Thymus (tissue), 14 donors: ENCODE results near the gene RAB3GAP1. TPM values are rescaled to one million over a fixed set of nuclear protein-coding genes. Genes with fewer than 3 reads are reported as not detected.

ENCODE experiments used
- DNase-seq, 9 donors: peaks; one replicate each; pipeline ENCODE4 v3.0.0-alpha.2; 2013; ENCODE audit warnings: low spot score in 9 of 9, low read depth in 6 of 9, missing footprints in 1 of 9
- H3K27ac ChIP-seq, 2 donors: one replicate each; pipeline ENCODE4 v1.5.1; 2013; ENCODE audit warnings: control low read depth in 1 of 2, low read depth in 1 of 2, low read length in 1 of 2, mild to moderate bottlenecking in 1 of 2, moderate library complexity in 1 of 2
- H3K27me3 ChIP-seq, 2 donors: one replicate each; pipeline ENCODE4 v1.5.1; 2013; ENCODE audit warnings: low read length in 1 of 2; ENCODE audit not compliant: control insufficient read depth in 2 of 2, insufficient read depth in 1 of 2
- H3K36me3 ChIP-seq, 2 donors: one replicate each; pipeline ENCODE4 v1.5.1; 2013; ENCODE audit warnings: low read length in 1 of 2, mild to moderate bottlenecking in 1 of 2, moderate library complexity in 1 of 2; ENCODE audit not compliant: control insufficient read depth in 2 of 2, insufficient read depth in 2 of 2
- H3K4me1 ChIP-seq, 2 donors: one replicate each; pipeline ENCODE4 v1.5.1; 2013; ENCODE audit warnings: low read length in 2 of 2; ENCODE audit not compliant: control insufficient read depth in 2 of 2, insufficient read depth in 2 of 2
- H3K4me3 ChIP-seq, 2 donors: one replicate each; pipeline ENCODE4 v1.5.1; 2013; ENCODE audit warnings: low read length in 2 of 2, control low read depth in 1 of 2, mild to moderate bottlenecking in 1 of 2
- H3K9me3 ChIP-seq, 2 donors: one replicate each; pipeline ENCODE4 v1.5.1; 2013; ENCODE audit warnings: low read length in 1 of 2, mild to moderate bottlenecking in 1 of 2; ENCODE audit not compliant: control insufficient read depth in 2 of 2, insufficient read depth in 1 of 2
- WGBS: extraction: QIAGEN DNeasy Blood & Tissue Kit; methylation state at CpG from one replicate; pipeline ENCODE4 v1.1.7; 2013; 5-methylcytosine and 5-hydroxymethylcytosine counted together
- long read RNA-seq, 10 donors: transcript quantifications; one replicate each; lab custom pipeline, GENCODE V29; 2026
- polyA plus RNA-seq: library from polyadenylated mRNA; stranded (reverse); fragments of 200-250 nt; gene quantifications from one replicate; pipeline ENCODE4 v1.2.3, GENCODE V29; 2013
- total RNA-seq: library from RNA; stranded (reverse); fragments of 120-200 nt; gene quantifications from one replicate; pipeline ENCODE4 v1.2.4, GENCODE V29; 2013
- donor health status: healthy.

RAB3GAP1 gene
- total RNA-seq (29.8 TPM), polyA plus RNA-seq (25.5 TPM)
- long read RNA-seq, donor 1, full-length matches to known transcripts: 1 of 1 reads
- long read RNA-seq, donor 1, partial matches to known transcripts: 0 of 1 reads
- long read RNA-seq, donor 1, other reads (novel, unspliced or antisense): 0 of 1 reads
- long read RNA-seq, donor 2, full-length matches to known transcripts: 14 of 49 reads
- long read RNA-seq, donor 2, partial matches to known transcripts: 35 of 49 reads
- long read RNA-seq, donor 2, other reads (novel, unspliced or antisense): 0 of 49 reads
- long read RNA-seq, donor 3, full-length matches to known transcripts: 11 of 11 reads
- long read RNA-seq, donor 3, partial matches to known transcripts: 0 of 11 reads
- long read RNA-seq, donor 3, other reads (novel, unspliced or antisense): 0 of 11 reads
- long read RNA-seq, donor 4, full-length matches to known transcripts: 5 of 5 reads
- long read RNA-seq, donor 4, partial matches to known transcripts: 0 of 5 reads
- long read RNA-seq, donor 4, other reads (novel, unspliced or antisense): 0 of 5 reads
- long read RNA-seq, donor 5, full-length matches to known transcripts: 14 of 14 reads
- long read RNA-seq, donor 5, partial matches to known transcripts: 0 of 14 reads
- long read RNA-seq, donor 5, other reads (novel, unspliced or antisense): 0 of 14 reads
- long read RNA-seq, donor 6, full-length matches to known transcripts: 10 of 15 reads
- long read RNA-seq, donor 6, partial matches to known transcripts: 5 of 15 reads
- long read RNA-seq, donor 6, other reads (novel, unspliced or antisense): 0 of 15 reads
- long read RNA-seq, donor 7, full-length matches to known transcripts: 5 of 5 reads
- long read RNA-seq, donor 7, partial matches to known transcripts: 0 of 5 reads
- long read RNA-seq, donor 7, other reads (novel, unspliced or antisense): 0 of 5 reads
- long read RNA-seq, donor 8, full-length matches to known transcripts: 1 of 9 reads
- long read RNA-seq, donor 8, partial matches to known transcripts: 8 of 9 reads
- long read RNA-seq, donor 8, other reads (novel, unspliced or antisense): 0 of 9 reads
- long read RNA-seq, donor 9, full-length matches to known transcripts: 10 of 10 reads
- long read RNA-seq, donor 9, partial matches to known transcripts: 0 of 10 reads
- long read RNA-seq, donor 9, other reads (novel, unspliced or antisense): 0 of 10 reads
- long read RNA-seq, donor 10, full-length matches to known transcripts: 11 of 11 reads
- long read RNA-seq, donor 10, partial matches to known transcripts: 0 of 11 reads
- long read RNA-seq, donor 10, other reads (novel, unspliced or antisense): 0 of 11 reads

- peak within 1 kb of the TSS; percentile 97 to 99 for H3K27ac ChIP-seq
Measured at GRCh38 chr2:135052042-135052876, at the start of gene RAB3GAP1. RAB3GAP1 (plus strand) TSS chr2:135052292; CDS start chr2:135052308, 16 bp downstream.

GRCh38 chr2:135002836-135003235 lies 49.3 kb upstream of the RAB3GAP1 start:
- Histone ChIP-seq H3K4me1 (no peaks in the 10 kb centered on the region), H3K4me3 (no peak overlapping the region), H3K27ac (no peak overlapping the region), H3K36me3 (no peaks in the 10 kb centered on the region), H3K9me3 (no peaks in the 10 kb centered on the region), H3K27me3 (peaks cover 0 to 5% of the 10 kb centered on the region in 2 donors)
- DNase-seq: no peak
- WGBS: 95% methylated on average over 4 of the region's 4 CpGs

More at GRCh38 chr2:135052042-135052876, at the start of gene RAB3GAP1:
- DNase-seq: peak; percentile 66 to 94 (median 82)
- no peaks in the 10 kb centered on the region for H3K9me3 ChIP-seq
- peak within 1 kb of the TSS; percentile 66 to 77 for H3K4me3 ChIP-seq
- no peaks in the 10 kb centered on the region for H3K27me3 ChIP-seq
- peaks cover 9 to 14% of the 10 kb centered on the region in 2 donors for H3K4me1 ChIP-seq
- no peaks in the 10 kb centered on the region for H3K36me3 ChIP-seq
- WGBS: under 1% methylated on average over 45 of the region's 45 CpGs

DNA sequence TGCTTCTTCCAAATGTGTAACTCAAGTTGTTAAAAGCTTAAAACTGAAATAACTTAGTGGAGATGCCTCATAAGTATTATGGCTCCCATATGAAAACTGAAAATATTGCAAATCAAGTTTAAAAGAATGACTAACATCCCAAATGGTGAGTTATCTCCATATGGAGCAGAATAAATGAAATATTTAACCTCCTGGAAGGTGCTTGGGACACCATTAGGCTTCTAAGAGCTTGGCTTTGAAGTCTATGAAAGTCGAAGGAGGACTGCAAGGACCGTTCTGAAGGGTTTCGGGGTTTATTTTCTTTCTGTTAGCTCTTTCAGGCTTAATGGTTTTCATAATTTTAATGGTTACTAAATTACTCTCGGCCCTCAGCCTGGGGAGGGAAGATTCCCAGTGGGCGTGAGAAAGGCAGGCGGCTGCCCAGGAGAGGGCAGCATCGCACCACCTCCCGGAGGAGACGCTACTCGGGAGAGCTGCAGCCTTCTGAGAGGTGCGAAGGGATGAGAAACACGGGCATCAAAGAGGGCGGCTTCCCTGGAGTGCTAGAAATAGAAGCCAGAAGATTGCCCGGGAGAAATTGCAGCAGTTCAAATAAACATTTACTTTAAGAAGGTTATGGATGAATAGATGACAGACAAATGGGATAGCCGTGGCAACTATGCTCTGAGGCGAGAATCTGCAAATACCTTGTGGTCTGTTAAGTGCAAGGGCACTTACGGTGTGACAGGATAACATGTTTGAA lies 47.9 kb upstream of the RAB3GAP1 start:
- H3K27me3 ChIP-seq: peaks cover 0 to 5% of the 10 kb centered on the region in 2 donors
- peak; percentile 32 to 77 (median 57) for DNase-seq
- no peaks in the 10 kb centered on the region for H3K36me3 ChIP-seq
- H3K9me3 ChIP-seq: no peaks in the 10 kb centered on the region
- H3K27ac ChIP-seq: no peak overlapping the region
- WGBS: 16% methylated on average over 17 of the region's 17 CpGs
- no peak overlapping the region for H3K4me3 ChIP-seq
- H3K4me1 ChIP-seq: no peaks in the 10 kb centered on the region

GRCh38 chr2:135005753-135006152 lies 46.3 kb upstream of the RAB3GAP1 start:
- 77% methylated on average over 3 of the region's 3 CpGs for WGBS
- Histone ChIP-seq H3K4me1 (no peaks in the 10 kb centered on the region), H3K27ac (no peak overlapping the region), H3K36me3 (no peaks in the 10 kb centered on the region), H3K9me3 (no peaks in the 10 kb centered on the region), H3K27me3 (peaks cover 0 to 5% of the 10 kb centered on the region in 2 donors), H3K4me3 (no peak overlapping the region)
- DNase-seq: no peak

GRCh38 chr2:135009339-135009738 lies 42.8 kb upstream of the RAB3GAP1 start:
- 100% methylated on average over 1 of the region's 1 CpG for WGBS
- Histone ChIP-seq H3K36me3 (no peaks in the 10 kb centered on the region), H3K4me3 (no peak overlapping the region)

GRCh38 chr2:135010200-135010942 lies 41.7 kb upstream of the RAB3GAP1 start:
- H3K9me3 ChIP-seq: no peaks in the 10 kb centered on the region
- DNase-seq: no peak
- no peak overlapping the region for H3K4me3 ChIP-seq
- no peaks in the 10 kb centered on the region for H3K4me1 ChIP-seq
- peaks cover 0 to under 1% of the 10 kb centered on the region in 2 donors for H3K27me3 ChIP-seq
- no peak overlapping the region for H3K27ac ChIP-seq
- no peaks in the 10 kb centered on the region for H3K36me3 ChIP-seq
- WGBS: 93% methylated on average over 10 of the region's 10 CpGs

More at GRCh38 chr2:135009339-135009738, 42.8 kb upstream of the RAB3GAP1 start:
- DNase-seq: no peak
- Histone ChIP-seq H3K27ac (no peak overlapping the region), H3K9me3 (no peaks in the 10 kb centered on the region), H3K27me3 (peaks cover 0 to 5% of the 10 kb centered on the region in 2 donors), H3K4me1 (no peaks in the 10 kb centered on the region)

DNA sequence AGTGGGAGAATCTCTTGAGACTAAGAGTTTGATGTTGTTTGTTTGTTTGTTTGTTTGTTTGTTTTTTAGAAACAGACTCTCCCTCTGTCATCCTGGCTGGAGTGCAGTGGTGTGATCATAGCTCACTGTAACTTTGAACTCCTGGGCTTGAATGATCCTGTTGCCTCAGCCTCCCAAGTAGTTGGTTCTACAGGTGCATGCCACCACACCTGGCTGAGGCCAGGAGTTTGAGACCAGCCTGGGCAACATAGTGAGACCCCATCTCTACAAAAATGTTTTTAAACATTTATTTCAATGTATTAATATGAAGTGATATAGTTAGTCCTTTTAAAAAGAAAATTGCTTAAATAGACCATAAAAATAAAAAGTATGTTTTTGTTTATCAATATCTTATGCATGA lies 40.5 kb upstream of the RAB3GAP1 start:
- Histone ChIP-seq H3K36me3 (no peaks in the 10 kb centered on the region), H3K9me3 (no peaks in the 10 kb centered on the region), H3K4me1 (no peaks in the 10 kb centered on the region), H3K27me3 (no peaks in the 10 kb centered on the region), H3K4me3 (no peak overlapping the region), H3K27ac (no peak overlapping the region)
- no peak for DNase-seq
